GM21737 (cell line): ENCODE results near the gene PRICKLE1.
"Not testable (repeated sequence)": the region's sequence is repeated elsewhere in the genome, so short reads cannot be mapped to it uniquely, and the experiment has no call there.

Experiments
- ATAC-seq: cut with Tn5 transposase; IDR thresholded peaks from one replicate; pipeline ENCODE4 v1.9.1; 2021; ENCODE audit warnings: mild to moderate bottlenecking, moderate library complexity; ENCODE audit not compliant: unreplicated experiment

Gene PRICKLE1

GRCh38 chr12:42560977-42561376 is 28.6 kb downstream of the PRICKLE1 start:
- no peak for ATAC-seq

GRCh38 chr12:42557586-42558172 is 31.9 kb downstream of the PRICKLE1 start:
- ATAC-seq = no peak

GRCh38 chr12:42556917-42557316 is 32.6 kb downstream of the PRICKLE1 start:
- no peak for ATAC-seq

- no peak for ATAC-seq
Observed at GRCh38 chr12:42552822-42553221, 36.7 kb downstream of the PRICKLE1 start.

- ATAC-seq = no peak
Observed at GRCh38 chr12:42550800-42551199, 38.7 kb downstream of the PRICKLE1 start.

- ATAC-seq = no peak
Observed at GRCh38 chr12:42546709-42547108, 42.8 kb downstream of the PRICKLE1 start.

- no peak for ATAC-seq
Observed at GRCh38 chr12:42541965-42542364, 47.6 kb downstream of the PRICKLE1 start.

- not testable (repeated sequence) for ATAC-seq
Observed at GRCh38 chr12:42541308-42541707, 48.2 kb downstream of the PRICKLE1 start.

GRCh38 chr12:42539696-42540095 is 49.9 kb downstream of the PRICKLE1 start:
- ATAC-seq = no peak

- no peak for ATAC-seq
Observed at GRCh38 chr12:42538203-42538602, 51.3 kb downstream of the PRICKLE1 start.

GRCh38 chr12:42534184-42534838 is 55.2 kb downstream of the PRICKLE1 start:
- no peak for ATAC-seq

- no peak for ATAC-seq
Observed at GRCh38 chr12:42530284-42530683, 59.3 kb downstream of the PRICKLE1 start.

- ATAC-seq = no peak
Observed at GRCh38 chr12:42525444-42525843, 64.1 kb downstream of the PRICKLE1 start.

- ATAC-seq = no peak
Observed at GRCh38 chr12:42524716-42525115, 64.8 kb downstream of the PRICKLE1 start.

GRCh38 chr12:42516573-42516972 is 73.0 kb downstream of the PRICKLE1 start:
- ATAC-seq = no peak

- ATAC-seq = no peak
Observed at GRCh38 chr12:42511656-42512055, 77.9 kb downstream of the PRICKLE1 start.

- ATAC-seq = no peak
Observed at GRCh38 chr12:42510823-42511222, 78.7 kb downstream of the PRICKLE1 start.

GRCh38 chr12:42508913-42509460 is 80.6 kb downstream of the PRICKLE1 start:
- ATAC-seq = no peak

- no peak for ATAC-seq
Observed at GRCh38 chr12:42507565-42507964, 82.0 kb downstream of the PRICKLE1 start.

GRCh38 chr12:42507081-42507480 is 82.5 kb downstream of the PRICKLE1 start:
- ATAC-seq = no peak

- no peak for ATAC-seq
Observed at GRCh38 chr12:42504049-42504448, 85.5 kb downstream of the PRICKLE1 start.

GRCh38 chr12:42502682-42503081 is 86.9 kb downstream of the PRICKLE1 start:
- no peak for ATAC-seq
